ENCODE measurements around the gene SYNDIG1. TPM values are rescaled to one million over a fixed set of nuclear protein-coding genes. Genes with fewer than 3 reads are reported as not detected.

The SYNDIG1 gene
- total and polyA plus RNA-seq, 2 of the 4 experiments (the other 2 are of a cell fraction), result not detected

DNA sequence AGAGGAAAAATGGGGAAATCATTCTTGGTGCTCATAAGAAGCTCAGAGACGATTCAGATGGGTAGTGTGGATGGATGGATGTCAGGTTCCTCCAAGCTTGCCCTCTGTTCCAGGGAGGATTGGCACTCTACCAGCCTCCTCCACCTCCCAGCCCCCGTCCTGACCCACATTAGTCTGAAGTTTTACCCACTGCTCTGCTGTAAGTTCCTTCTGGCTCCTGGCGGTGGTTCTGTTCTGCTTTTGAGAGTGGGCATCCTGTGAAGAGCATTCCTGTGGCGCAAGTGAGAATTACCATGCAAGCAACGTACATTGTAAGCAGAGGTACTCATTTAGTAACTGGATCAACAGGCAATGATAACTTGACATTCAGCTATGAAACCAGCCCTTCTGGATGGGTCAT, 103.4 kb downstream of the SYNDIG1 start:
- H3K4me3 ChIP-seq (ENCODE audit: insufficient read depth, low read depth, low read length), result no peak overlapping the region
- no peak overlapping the region for H2BK5ac ChIP-seq (ENCODE audit: low read depth, low read length, poor library complexity, severe bottlenecking)
- H4K8ac ChIP-seq (ENCODE audit: low read depth in 2 of 2, low read length in 2 of 2), result no peak overlapping the region
- no peak overlapping the region for H2AFZ ChIP-seq (replicated peaks; ENCODE audit: low read length, poor library complexity)
- in situ Hi-C loops (cut with MboI; ENCODE audit: low sequenced_read_pairs) (no loop called here), intact Hi-C loops (cut with micrococcal nuclease) (no loop called here), dilution Hi-C loops (cut with HindIII; ENCODE audit: low sequenced_read_pairs, unreplicated experiment) (no loop called here)
- H2AK9ac ChIP-seq (replicated peaks; ENCODE audit: low read depth, low read length, poor library complexity), result no peak overlapping the region
- no peak overlapping the region for H3K18ac ChIP-seq (ENCODE audit: low read depth, low read length)
- H3K56ac ChIP-seq (ENCODE audit: extremely low read depth, insufficient read depth, low read length), result no peak overlapping the region
- H3K27me3 ChIP-seq (ENCODE audit: control insufficient read depth, insufficient read depth, low read length), result no peaks in the 10 kb centered on the region
- no peak overlapping the region for H2AK5ac ChIP-seq (ENCODE audit: low read depth, low read length)
- H3K36me3 ChIP-seq (ENCODE audit: control insufficient read depth, insufficient read depth, low read length), result no peaks in the 10 kb centered on the region
- no peak overlapping the region for H3K4ac ChIP-seq (ENCODE audit: low read depth, low read length)
- WGBS, 2 experiments (ENCODE audit: extremely low coverage in 2 of 2, insufficient read length in 1 of 2), result 83% methylated on average over 1 of the region's 5 CpGs; no CpG with 5 or more reads in 1 of the 2 experiments
- no peak overlapping the region for H4K5ac ChIP-seq (ENCODE audit: low read depth, low read length)
- H2BK120ac ChIP-seq (ENCODE audit: low read depth, low read length), result no peak overlapping the region
- ATAC-seq (ENCODE audit: low read depth) (no peak), DNase-seq (no peak)
- no peaks in the 10 kb centered on the region for H3K79me1 ChIP-seq (ENCODE audit: low read depth in 1 of 2, low read length in 2 of 2)
- H4K20me1 ChIP-seq (ENCODE audit: insufficient read depth, low read length), result no peaks in the 10 kb centered on the region
- no peak overlapping the region for H3K14ac ChIP-seq (replicated peaks; ENCODE audit: low read depth, low read length)
- no peak overlapping the region for H3K4me2 ChIP-seq (ENCODE audit: low read depth, low read length)
- BruUV-seq (replicated peaks), result no TSS peak
- no peak overlapping the region for H3K9ac ChIP-seq (ENCODE audit: low read depth, low read length)
- POLR2A ChIA-PET (ENCODE audit: unreplicated experiment), result no interaction called here
- TF ChIP-seq, protein P1, sequence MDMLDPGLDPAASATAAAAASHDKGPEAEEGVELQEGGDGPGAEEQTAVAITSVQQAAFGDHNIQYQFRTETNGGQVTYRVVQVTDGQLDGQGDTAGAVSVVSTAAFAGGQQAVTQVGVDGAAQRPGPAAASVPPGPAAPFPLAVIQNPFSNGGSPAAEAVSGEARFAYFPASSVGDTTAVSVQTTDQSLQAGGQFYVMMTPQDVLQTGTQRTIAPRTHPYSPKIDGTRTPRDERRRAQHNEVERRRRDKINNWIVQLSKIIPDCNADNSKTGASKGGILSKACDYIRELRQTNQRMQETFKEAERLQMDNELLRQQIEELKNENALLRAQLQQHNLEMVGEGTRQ (IDR thresholded peaks at IDR 0.05; ENCODE audit: low read depth, low read length), result no peak
- TF ChIP-seq, protein P2, sequence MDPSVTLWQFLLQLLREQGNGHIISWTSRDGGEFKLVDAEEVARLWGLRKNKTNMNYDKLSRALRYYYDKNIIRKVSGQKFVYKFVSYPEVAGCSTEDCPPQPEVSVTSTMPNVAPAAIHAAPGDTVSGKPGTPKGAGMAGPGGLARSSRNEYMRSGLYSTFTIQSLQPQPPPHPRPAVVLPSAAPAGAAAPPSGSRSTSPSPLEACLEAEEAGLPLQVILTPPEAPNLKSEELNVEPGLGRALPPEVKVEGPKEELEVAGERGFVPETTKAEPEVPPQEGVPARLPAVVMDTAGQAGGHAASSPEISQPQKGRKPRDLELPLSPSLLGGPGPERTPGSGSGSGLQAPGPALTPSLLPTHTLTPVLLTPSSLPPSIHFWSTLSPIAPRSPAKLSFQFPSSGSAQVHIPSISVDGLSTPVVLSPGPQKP (IDR thresholded peaks at IDR 0.05; ENCODE audit: borderline replicate concordance, low read depth, low read length), result no peak
- no peak for TF ChIP-seq MAFK (IDR thresholded peaks at IDR 0.05; ENCODE audit: low read depth, low read length)
- no peak overlapping the region for H2BK15ac ChIP-seq (ENCODE audit: low read depth, low read length)
- H3K23ac ChIP-seq (ENCODE audit: low read depth, low read length), result no peak overlapping the region
- no peaks in the 10 kb centered on the region for H3K9me1 ChIP-seq (ENCODE audit: insufficient read depth, low read length)
- H3K27ac ChIP-seq (ENCODE audit: insufficient read depth, low read length), result no peak overlapping the region
- CTCF ChIA-PET, result no interaction called here
- H3K4me1 ChIP-seq (ENCODE audit: control insufficient read depth, insufficient read depth, low read length), result no peaks in the 10 kb centered on the region
- H4K91ac ChIP-seq (ENCODE audit: insufficient read depth, low read depth, low read length), result no peak overlapping the region
- H2BK20ac ChIP-seq (ENCODE audit: low read depth, low read length), result no peak overlapping the region
- no peaks in the 10 kb centered on the region for H3K9me3 ChIP-seq (ENCODE audit: control insufficient read depth, insufficient read depth, low read length)

All from IMR-90 (cell line).